22Rv1 (cell line): ENCODE results near the gene MIAT.
A peak's percentile ranks its signal among the peaks of the same experiment; 100 is the strongest.

Source experiments
- H3K27ac ChIP-seq: fragments of 450-650 bp; 2 replicates; pipeline ENCODE4 v1.5.1; 2017
- CTCF ChIP-seq: fragments of 450-650 bp; IDR thresholded peaks from 2 replicates; pipeline ENCODE4 v1.5.1; 2017; ENCODE audit warnings: mild to moderate bottlenecking
- ZFX ChIP-seq: fragments of 450-650 bp; IDR thresholded peaks from 2 replicates; pipeline ENCODE4 v1.6.1; 2017; ENCODE audit warnings: antibody characterized with exemption, borderline replicate concordance

The MIAT gene

GRCh38 chr22:26662160-26662559 is 4.8 kb downstream of the MIAT start:
- no peak for TF ChIP-seq CTCF
- TF ChIP-seq ZFX: no peak
- no peak overlapping the region for H3K27ac ChIP-seq

- no peak overlapping the region for H3K27ac ChIP-seq
- TF ChIP-seq CTCF (no peak), ZFX (no peak)
These were observed 6.1 kb downstream of the MIAT start for GRCh38 chr22:26663374-26663923.

GRCh38 chr22:26665813-26666231 is 8.4 kb downstream of the MIAT start:
- TF ChIP-seq ZFX (no peak), CTCF (peak; percentile 18; the same call in 1 of the 2 replicates)
- no peak overlapping the region for H3K27ac ChIP-seq

GRCh38 chr22:26667140-26667539 is 9.8 kb downstream of the MIAT start:
- TF ChIP-seq ZFX: no peak
- no peak for TF ChIP-seq CTCF
- no peak overlapping the region for H3K27ac ChIP-seq

- TF ChIP-seq ZFX: no peak
- TF ChIP-seq CTCF: peak; percentile 24
- H3K27ac ChIP-seq: no peak overlapping the region
These were observed 11.7 kb downstream of the MIAT start for GRCh38 chr22:26669060-26669481.

- H3K27ac ChIP-seq: no peak overlapping the region
These were observed 13.1 kb downstream of the MIAT start for GRCh38 chr22:26670459-26670858.

More at GRCh38 chr22:26670459-26670858, 13.1 kb downstream of the MIAT start:
- TF ChIP-seq CTCF (no peak), ZFX (no peak)
